HepG2 (cell line): ENCODE measurements around the gene THAP2. TPM values are rescaled to one million over a fixed set of nuclear protein-coding genes. Genes with fewer than 3 reads are reported as not detected.

Experiments
- ARID5B ChIP-seq: IDR thresholded peaks from 2 replicates; pipeline ENCODE4 v1.4.0; 2020; ENCODE audit warnings: mild to moderate bottlenecking, missing genetic modification reagents
- CEBPZ ChIP-seq: IDR thresholded peaks from 2 replicates; pipeline ENCODE4 v1.6.1; 2012; ENCODE audit warnings: low read length, improper control_type of control experiment
- GLI4 ChIP-seq: sonication (generic); formaldehyde crosslinking; IDR thresholded peaks from 2 replicates; pipeline ENCODE4 v1.5.1; 2020; ENCODE audit warnings: missing genetic modification reagents, mild to moderate bottlenecking, moderate library complexity, borderline replicate concordance
- KIAA2018 ChIP-seq: sonication (generic); formaldehyde crosslinking; IDR thresholded peaks from 2 replicates; pipeline ENCODE4 v1.5.0; 2020; ENCODE audit warnings: mild to moderate bottlenecking, missing genetic modification reagents, borderline replicate concordance
- PCBP2 ChIP-seq: fragments of 200-400 bp; formaldehyde crosslinking; optimal IDR thresholded peaks from 2 replicates; pipeline ENCODE3; 2018; ENCODE audit warnings: low read length, low read depth; ENCODE audit not compliant: poor library complexity, severe bottlenecking
- ZBTB7A ChIP-seq: sonication (generic); formaldehyde crosslinking; IDR thresholded peaks from 2 replicates; pipeline ENCODE4 v1.8.0; 2022; ENCODE audit warnings: mild to moderate bottlenecking, missing genetic modification reagents
- ZNF18 ChIP-seq: sonication (generic); formaldehyde crosslinking; IDR thresholded peaks from 2 replicates; pipeline ENCODE4 v1.8.0; 2022; ENCODE audit warnings: mild to moderate bottlenecking, missing genetic modification reagents; ENCODE audit not compliant: insufficient replicate concordance
- ZNF430 ChIP-seq: sonication (generic); formaldehyde crosslinking; IDR thresholded peaks from 2 replicates; pipeline ENCODE4 v1.9.0; 2021; ENCODE audit warnings: mild to moderate bottlenecking, missing genetic modification reagents
- ZNF564 ChIP-seq: sonication (generic); formaldehyde crosslinking; IDR thresholded peaks from 2 replicates; pipeline ENCODE4 v1.8.1; 2023; ENCODE audit warnings: mild to moderate bottlenecking, missing genetic modification reagents
- ZSCAN20 ChIP-seq: sonication (generic); formaldehyde crosslinking; IDR thresholded peaks from 2 replicates; pipeline ENCODE4 v1.4.0; 2020; ENCODE audit warnings: missing genetic modification reagents, mild to moderate bottlenecking, borderline replicate concordance
- polyA plus RNA-seq, 8 experiments: library from polyadenylated mRNA; depleted of rRNA in 3 of 8; stranded (reverse) in 7 of 8; unstranded in 1 of 8; fragments of >200 nt; fragmentation: Illumina TruSeq in 4 of 8; extraction: Trizol in 4 of 8; gene quantifications; 2 replicates each; pipeline versions ENCODE4 v1.2.1 to v1.2.3, GENCODE V29; 2011 to 2016; ENCODE audit warnings: low read depth in 4 of 8, missing spikeins in 1 of 8, mixed read lengths in 1 of 8; ENCODE audit not compliant: insufficient read depth in 1 of 8
- total RNA-seq, 5 experiments: library from RNA; depleted of rRNA; stranded (reverse); fragments of >200 nt; fragmentation: Illumina TruSeq; extraction: Trizol; gene quantifications; 2 replicates each; pipeline ENCODE4 v1.2.3, GENCODE V29; 2016; ENCODE audit warnings: low read depth in 1 of 5

Gene THAP2
- total and polyA plus RNA-seq, 2 of the 13 experiments (the other 11 are each of a cell fraction or from before 2014, with no cell fraction given) = 5.2 to 6.2 TPM

GRCh38 chr12:71663561-71664410 is at the start of gene THAP2, which contains the start of gene ZFC3H1 (continued):
- TF ChIP-seq CEBPZ (no peak), ZNF564 (no peak), ZSCAN20 (CRISPR knock-in tag) (no peak), ZBTB7A (no peak), ZNF430 (CRISPR knock-in tag) (no peak; the same call in 1 of the 2 replicates), ZNF18 (CRISPR knock-in tag) (peak; percentile 74), ARID5B (CRISPR knock-in tag) (no peak; the same call in 1 of the 2 replicates), GLI4 (CRISPR knock-in tag) (no peak), PCBP2 (no peak), KIAA2018 (CRISPR knock-in tag) (no peak)
